Liver (tissue), 9 donors: ENCODE results near the gene PLCB4. TPM values are rescaled to one million over a fixed set of nuclear protein-coding genes. Genes with fewer than 3 reads are reported as not detected.

ENCODE experiments used
- DNase-seq: peaks from one replicate; pipeline ENCODE4 v3.0.0-alpha.2; 2017; ENCODE audit warnings: low spot score
- H3K27ac ChIP-seq, 2 donors: one replicate each; pipeline ENCODE4 v1.7.0; 2013; ENCODE audit warnings: inconsistent platforms in 2 of 2, low read length in 2 of 2, control low read depth in 1 of 2, low read depth in 1 of 2, mild to moderate bottlenecking in 1 of 2
- H3K27me3 ChIP-seq, 4 donors: one replicate each; pipeline versions ENCODE4 v1.6.1 to v1.7.0; 2013; ENCODE audit warnings: low read length in 3 of 4, inconsistent platforms in 1 of 4, mild to moderate bottlenecking in 1 of 4, moderate library complexity in 1 of 4; ENCODE audit not compliant: control insufficient read depth in 4 of 4, insufficient read depth in 4 of 4
- H3K36me3 ChIP-seq, 4 donors: one replicate each; pipeline versions ENCODE4 v1.6.1 to v1.7.0; 2013; ENCODE audit warnings: low read length in 3 of 4, mild to moderate bottlenecking in 3 of 4, low read depth in 1 of 4, moderate library complexity in 1 of 4; ENCODE audit not compliant: control insufficient read depth in 4 of 4, insufficient read depth in 3 of 4
- H3K4me1 ChIP-seq, 4 donors: one replicate each; pipeline versions ENCODE4 v1.6.1 to v1.7.0; 2013; ENCODE audit warnings: low read length in 3 of 4, mild to moderate bottlenecking in 3 of 4, moderate library complexity in 1 of 4; ENCODE audit not compliant: control insufficient read depth in 4 of 4, insufficient read depth in 4 of 4
- H3K4me3 ChIP-seq, 3 donors: one replicate each; pipeline versions ENCODE4 v1.6.1 to v1.7.0; 2013; ENCODE audit warnings: low read length in 3 of 3, control low read depth in 1 of 3, low read depth in 1 of 3, mild to moderate bottlenecking in 1 of 3
- H3K9ac ChIP-seq, 2 donors: one replicate each; pipeline ENCODE4 v1.7.0; 2013; ENCODE audit warnings: low read length in 2 of 2, mild to moderate bottlenecking in 2 of 2, moderate library complexity in 2 of 2, control low read depth in 1 of 2, low read depth in 1 of 2
- H3K9me3 ChIP-seq, 4 donors: one replicate each; pipeline versions ENCODE4 v1.6.1 to v1.7.0; 2013; ENCODE audit warnings: low read length in 3 of 4; ENCODE audit not compliant: control insufficient read depth in 4 of 4
- EGR1 ChIP-seq, 2 donors: IDR thresholded peaks; 2 replicates each; pipeline ENCODE4 v1.6.1; 2016 to 2018; ENCODE audit warnings: antibody characterized with exemption in 2 of 2, low read depth in 2 of 2
- FOXA1 ChIP-seq: IDR thresholded peaks from 2 replicates; pipeline ENCODE4 v1.6.1; 2016; ENCODE audit warnings: antibody characterized with exemption
- FOXA2 ChIP-seq: IDR thresholded peaks from 2 replicates; pipeline ENCODE4 v1.6.1; 2016; ENCODE audit warnings: antibody characterized with exemption
- GABPA ChIP-seq, 2 donors: IDR thresholded peaks in 1 of 2; conservative IDR thresholded peaks in 1 of 2; 2 replicates each; pipeline ENCODE4 v1.6.1; 2016; ENCODE audit warnings: antibody characterized with exemption in 2 of 2, mild to moderate bottlenecking in 1 of 2, moderate library complexity in 1 of 2
- HNF4A ChIP-seq, 2 donors: conservative IDR thresholded peaks; 2 replicates each; pipeline ENCODE4 v1.6.1; 2016; ENCODE audit warnings: antibody characterized with exemption in 2 of 2, mild to moderate bottlenecking in 2 of 2
- HNF4G ChIP-seq: IDR thresholded peaks from 2 replicates; pipeline ENCODE4 v1.6.1; 2016; ENCODE audit warnings: antibody characterized with exemption
- JUND ChIP-seq, 2 donors: IDR thresholded peaks; 2 replicates each; pipeline ENCODE4 v1.6.1; 2016; ENCODE audit warnings: antibody characterized with exemption in 2 of 2
- NR2F2 ChIP-seq: IDR thresholded peaks from 2 replicates; pipeline ENCODE4 v1.6.1; 2016; ENCODE audit warnings: antibody characterized with exemption
- RAD21 ChIP-seq, 2 donors: IDR thresholded peaks; 2 replicates each; pipeline ENCODE4 v1.6.1; 2016; ENCODE audit warnings: antibody characterized with exemption in 2 of 2, mild to moderate bottlenecking in 2 of 2
- RXRA ChIP-seq, 2 donors: IDR thresholded peaks; 2 replicates each; pipeline ENCODE4 v1.6.1; 2017 to 2018; ENCODE audit warnings: antibody characterized with exemption in 2 of 2, mild to moderate bottlenecking in 1 of 2
- SP1 ChIP-seq: IDR thresholded peaks from 2 replicates; pipeline ENCODE4 v1.6.1; 2018; ENCODE audit warnings: antibody characterized with exemption, mild to moderate bottlenecking
- TAF1 ChIP-seq: conservative IDR thresholded peaks from 2 replicates; pipeline ENCODE4 v1.6.1; 2016; ENCODE audit warnings: antibody characterized with exemption, mild to moderate bottlenecking
- YY1 ChIP-seq: IDR thresholded peaks from 2 replicates; pipeline ENCODE4 v1.6.1; 2016; ENCODE audit warnings: antibody characterized with exemption, mild to moderate bottlenecking
- polyA plus RNA-seq, 2 donors: library from polyadenylated mRNA; stranded (reverse) in 1 of 2; unstranded in 1 of 2; fragments of 200-250 nt in 1 of 2; fragments of >200 nt in 1 of 2; fragmentation: Nextera tagmentation in 1 of 2; extraction: Ambion mirVana in 1 of 2; gene quantifications; one replicate each; pipeline versions ENCODE4 v1.2.1 to v1.2.3, GENCODE V29; 2013 to 2015
- total RNA-seq, 2 donors: library from RNA; depleted of rRNA; stranded (reverse); fragments of >200 nt; gene quantifications; one replicate each; pipeline ENCODE4 v1.2.3, GENCODE V29; 2014
- TF ChIP-seq, protein P1 (sequence below): IDR thresholded peaks from 2 replicates; pipeline ENCODE4 v1.6.1; 2016; ENCODE audit warnings: antibody characterized with exemption
- TF ChIP-seq, protein P2 (sequence below): IDR thresholded peaks from 2 replicates; pipeline ENCODE4 v1.6.1; 2016; ENCODE audit warnings: antibody characterized with exemption
- TF ChIP-seq, protein P3 (sequence below): IDR thresholded peaks from 2 replicates; pipeline ENCODE4 v1.6.1; 2016; ENCODE audit warnings: antibody characterized with exemption
- TF ChIP-seq, protein P4 (sequence below): IDR thresholded peaks from 2 replicates; pipeline ENCODE4 v1.6.1; 2016; ENCODE audit warnings: antibody characterized with exemption, mild to moderate bottlenecking
- TF ChIP-seq, protein P5 (sequence below): fragments of 150-350 bp; IDR thresholded peaks from 2 replicates; pipeline ENCODE4 v1.5.1; 2017; ENCODE audit warnings: improper control_type of control experiment, low read depth, low read length; ENCODE audit not compliant: missing input control
- donor health status: healthy.
- donor health status: healthy.
- donor health status: healthy.
- donor health status: healthy.
- donor health status: healthy.

Gene PLCB4
- total and polyA plus RNA-seq, 4 donors = 0.14 to 0.67 (median 0.30) TPM

DNA sequence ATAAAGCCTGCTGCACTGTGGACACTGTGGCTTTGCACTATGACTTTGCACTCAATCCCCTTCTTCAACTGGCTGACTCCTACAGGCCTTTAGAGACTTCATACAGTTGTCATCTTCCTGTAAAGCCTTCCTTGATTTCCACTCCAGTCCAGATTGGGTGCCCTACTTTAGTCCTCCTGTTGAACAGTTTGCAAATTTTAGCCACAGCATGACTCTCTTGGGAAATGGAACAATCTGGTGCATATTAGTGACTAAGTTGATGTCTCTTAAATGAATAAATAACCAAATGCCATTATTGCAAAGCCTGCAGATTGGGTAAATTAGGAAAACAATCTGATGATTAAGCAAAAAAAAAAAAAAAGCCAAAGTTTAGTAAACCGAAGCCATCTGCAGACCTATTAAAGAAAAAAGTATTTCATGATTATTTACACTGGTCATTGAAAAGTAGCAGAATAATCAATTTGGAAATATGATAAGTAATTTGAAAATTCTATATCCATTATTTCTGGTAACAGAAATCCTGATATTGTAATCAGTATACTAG lies 12.6 kb downstream of the PLCB4 start (continued):
- TF ChIP-seq FOXA2 (no peak), EGR1 (IDR thresholded peaks at IDR 0.05; ENCODE audit: low read depth in 2 of 2) (no peak), HNF4G (no peak), JUND (IDR thresholded peaks at IDR 0.05) (no peak)
- TF ChIP-seq, protein P1, sequence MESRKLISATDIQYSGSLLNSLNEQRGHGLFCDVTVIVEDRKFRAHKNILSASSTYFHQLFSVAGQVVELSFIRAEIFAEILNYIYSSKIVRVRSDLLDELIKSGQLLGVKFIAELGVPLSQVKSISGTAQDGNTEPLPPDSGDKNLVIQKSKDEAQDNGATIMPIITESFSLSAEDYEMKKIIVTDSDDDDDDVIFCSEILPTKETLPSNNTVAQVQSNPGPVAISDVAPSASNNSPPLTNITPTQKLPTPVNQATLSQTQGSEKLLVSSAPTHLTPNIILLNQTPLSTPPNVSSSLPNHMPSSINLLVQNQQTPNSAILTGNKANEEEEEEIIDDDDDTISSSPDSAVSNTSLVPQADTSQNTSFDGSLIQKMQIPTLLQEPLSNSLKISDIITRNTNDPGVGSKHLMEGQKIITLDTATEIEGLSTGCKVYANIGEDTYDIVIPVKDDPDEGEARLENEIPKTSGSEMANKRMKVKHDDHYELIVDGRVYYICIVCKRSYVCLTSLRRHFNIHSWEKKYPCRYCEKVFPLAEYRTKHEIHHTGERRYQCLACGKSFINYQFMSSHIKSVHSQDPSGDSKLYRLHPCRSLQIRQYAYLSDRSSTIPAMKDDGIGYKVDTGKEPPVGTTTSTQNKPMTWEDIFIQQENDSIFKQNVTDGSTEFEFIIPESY = no peak
- TF ChIP-seq, protein P2, sequence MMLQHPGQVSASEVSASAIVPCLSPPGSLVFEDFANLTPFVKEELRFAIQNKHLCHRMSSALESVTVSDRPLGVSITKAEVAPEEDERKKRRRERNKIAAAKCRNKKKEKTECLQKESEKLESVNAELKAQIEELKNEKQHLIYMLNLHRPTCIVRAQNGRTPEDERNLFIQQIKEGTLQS = no peak

DNA sequence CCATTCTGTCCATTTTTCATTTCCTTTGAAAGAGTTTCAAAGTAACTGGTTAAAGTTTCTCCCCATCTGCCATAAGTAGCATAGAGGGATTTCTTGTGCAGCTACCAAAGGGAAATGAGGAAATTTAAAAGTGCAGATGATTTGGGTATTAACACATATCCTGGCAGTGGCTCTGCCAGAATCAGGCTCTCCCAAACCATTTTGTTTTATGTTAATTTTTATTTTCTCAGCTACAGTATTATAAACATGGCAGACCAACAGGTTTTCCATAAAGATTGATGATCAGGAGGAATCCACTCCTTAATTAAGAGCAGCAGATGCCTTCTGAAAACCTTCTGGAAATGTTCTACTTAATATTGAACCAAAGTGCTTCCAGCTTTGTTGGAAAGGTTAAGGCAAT lies 13.9 kb downstream of the PLCB4 start:
- TF ChIP-seq, protein P3, sequence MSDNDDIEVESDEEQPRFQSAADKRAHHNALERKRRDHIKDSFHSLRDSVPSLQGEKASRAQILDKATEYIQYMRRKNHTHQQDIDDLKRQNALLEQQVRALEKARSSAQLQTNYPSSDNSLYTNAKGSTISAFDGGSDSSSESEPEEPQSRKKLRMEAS = no peak
- TF ChIP-seq TAF1 = no peak
- TF ChIP-seq, protein P1 = no peak
- TF ChIP-seq, protein P4, sequence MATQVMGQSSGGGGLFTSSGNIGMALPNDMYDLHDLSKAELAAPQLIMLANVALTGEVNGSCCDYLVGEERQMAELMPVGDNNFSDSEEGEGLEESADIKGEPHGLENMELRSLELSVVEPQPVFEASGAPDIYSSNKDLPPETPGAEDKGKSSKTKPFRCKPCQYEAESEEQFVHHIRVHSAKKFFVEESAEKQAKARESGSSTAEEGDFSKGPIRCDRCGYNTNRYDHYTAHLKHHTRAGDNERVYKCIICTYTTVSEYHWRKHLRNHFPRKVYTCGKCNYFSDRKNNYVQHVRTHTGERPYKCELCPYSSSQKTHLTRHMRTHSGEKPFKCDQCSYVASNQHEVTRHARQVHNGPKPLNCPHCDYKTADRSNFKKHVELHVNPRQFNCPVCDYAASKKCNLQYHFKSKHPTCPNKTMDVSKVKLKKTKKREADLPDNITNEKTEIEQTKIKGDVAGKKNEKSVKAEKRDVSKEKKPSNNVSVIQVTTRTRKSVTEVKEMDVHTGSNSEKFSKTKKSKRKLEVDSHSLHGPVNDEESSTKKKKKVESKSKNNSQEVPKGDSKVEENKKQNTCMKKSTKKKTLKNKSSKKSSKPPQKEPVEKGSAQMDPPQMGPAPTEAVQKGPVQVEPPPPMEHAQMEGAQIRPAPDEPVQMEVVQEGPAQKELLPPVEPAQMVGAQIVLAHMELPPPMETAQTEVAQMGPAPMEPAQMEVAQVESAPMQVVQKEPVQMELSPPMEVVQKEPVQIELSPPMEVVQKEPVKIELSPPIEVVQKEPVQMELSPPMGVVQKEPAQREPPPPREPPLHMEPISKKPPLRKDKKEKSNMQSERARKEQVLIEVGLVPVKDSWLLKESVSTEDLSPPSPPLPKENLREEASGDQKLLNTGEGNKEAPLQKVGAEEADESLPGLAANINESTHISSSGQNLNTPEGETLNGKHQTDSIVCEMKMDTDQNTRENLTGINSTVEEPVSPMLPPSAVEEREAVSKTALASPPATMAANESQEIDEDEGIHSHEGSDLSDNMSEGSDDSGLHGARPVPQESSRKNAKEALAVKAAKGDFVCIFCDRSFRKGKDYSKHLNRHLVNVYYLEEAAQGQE = no peak
- no peak for TF ChIP-seq RXRA (IDR thresholded peaks at IDR 0.05)
- TF ChIP-seq FOXA1 = no peak
- no peak for TF ChIP-seq JUND (IDR thresholded peaks at IDR 0.05)
- no peak for TF ChIP-seq GABPA (IDR thresholded peaks at IDR 0.05 in 1 of 2, conservative IDR thresholded peaks at IDR 0.05 in 1 of 2)
- TF ChIP-seq HNF4A (conservative IDR thresholded peaks at IDR 0.05) = no peak
- no peak for TF ChIP-seq RAD21 (IDR thresholded peaks at IDR 0.05)
- TF ChIP-seq FOXA2 = no peak
- no peak for TF ChIP-seq EGR1 (IDR thresholded peaks at IDR 0.05; ENCODE audit: low read depth in 2 of 2)
- TF ChIP-seq, protein P5, sequence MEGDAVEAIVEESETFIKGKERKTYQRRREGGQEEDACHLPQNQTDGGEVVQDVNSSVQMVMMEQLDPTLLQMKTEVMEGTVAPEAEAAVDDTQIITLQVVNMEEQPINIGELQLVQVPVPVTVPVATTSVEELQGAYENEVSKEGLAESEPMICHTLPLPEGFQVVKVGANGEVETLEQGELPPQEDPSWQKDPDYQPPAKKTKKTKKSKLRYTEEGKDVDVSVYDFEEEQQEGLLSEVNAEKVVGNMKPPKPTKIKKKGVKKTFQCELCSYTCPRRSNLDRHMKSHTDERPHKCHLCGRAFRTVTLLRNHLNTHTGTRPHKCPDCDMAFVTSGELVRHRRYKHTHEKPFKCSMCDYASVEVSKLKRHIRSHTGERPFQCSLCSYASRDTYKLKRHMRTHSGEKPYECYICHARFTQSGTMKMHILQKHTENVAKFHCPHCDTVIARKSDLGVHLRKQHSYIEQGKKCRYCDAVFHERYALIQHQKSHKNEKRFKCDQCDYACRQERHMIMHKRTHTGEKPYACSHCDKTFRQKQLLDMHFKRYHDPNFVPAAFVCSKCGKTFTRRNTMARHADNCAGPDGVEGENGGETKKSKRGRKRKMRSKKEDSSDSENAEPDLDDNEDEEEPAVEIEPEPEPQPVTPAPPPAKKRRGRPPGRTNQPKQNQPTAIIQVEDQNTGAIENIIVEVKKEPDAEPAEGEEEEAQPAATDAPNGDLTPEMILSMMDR = no peak
- no peak for TF ChIP-seq HNF4G
- TF ChIP-seq, protein P2 = no peak
- no peak for TF ChIP-seq YY1
- no peak for TF ChIP-seq SP1
- no peak for TF ChIP-seq NR2F2
- Histone ChIP-seq H3K27ac (no peak overlapping the region), H3K4me3 (no peak overlapping the region), H3K9me3 (no peaks in the 10 kb centered on the region), H3K27me3 (peaks cover 0 to 3% (median 0%) of the 10 kb centered on the region in 4 donors), H3K9ac (no peak overlapping the region), H3K4me1 (no peaks in the 10 kb centered on the region), H3K36me3 (no peaks in the 10 kb centered on the region)
- DNase-seq = no peak
